ENCODE data around the gene SORCS1. TPM values are rescaled to one million over a fixed set of nuclear protein-coding genes. Genes with fewer than 3 reads are reported as not detected.
"Not testable (repeated sequence)": the region's sequence is repeated elsewhere in the genome, so short reads cannot be mapped to it uniquely, and the experiment has no call there.

SORCS1 gene
- total RNA-seq, 4 donors from 2014 or later, result 34.3 to 85.0 (median 49.3) TPM

DNA sequence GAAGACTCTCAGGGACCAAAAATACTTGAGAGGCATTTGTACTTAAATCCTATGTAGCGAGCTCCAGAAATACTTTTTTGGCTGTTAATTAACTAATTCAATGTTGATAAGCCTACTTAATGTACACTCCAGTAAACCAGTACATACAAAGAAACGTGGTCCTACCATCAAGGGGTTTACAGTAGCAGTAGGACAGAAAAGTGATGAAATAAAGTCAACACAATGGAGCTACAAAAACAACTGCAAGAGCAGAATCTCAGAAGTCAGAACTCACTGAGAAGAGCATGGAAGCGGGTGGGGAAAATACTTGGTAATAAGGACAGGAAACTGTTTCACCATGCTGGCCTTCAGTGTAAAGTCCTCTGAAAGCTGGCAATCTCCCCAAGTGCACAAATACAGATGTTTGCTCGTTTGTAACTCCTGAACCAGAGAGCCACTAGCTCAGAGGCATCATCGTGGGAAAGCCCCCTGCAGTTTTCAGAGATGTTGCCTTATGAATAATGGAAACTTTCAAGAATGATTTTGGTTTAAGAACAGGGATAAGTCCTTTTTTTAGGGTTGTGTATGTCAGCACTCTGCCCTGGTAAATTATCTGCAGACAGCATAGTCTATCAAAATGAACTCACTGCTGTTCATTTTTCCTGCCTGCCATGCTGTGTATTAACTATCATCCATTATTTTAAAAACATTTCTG lies 233.2 kb downstream of the SORCS1 start:
- no peaks in the 10 kb centered on the region for H3K36me3 ChIP-seq
- peak overlapping the region in 2 of 4 donors; percentile 48 to 66 for H3K27ac ChIP-seq
- whole genome bisulfite sequencing, 2 donors, result 31 to 34% methylated on average over 5 of the region's 5 CpGs
- H3K4me3 ChIP-seq, result no peak overlapping the region
- no peaks in the 10 kb centered on the region for H3K27me3 ChIP-seq
- TF ChIP-seq, protein P1, sequence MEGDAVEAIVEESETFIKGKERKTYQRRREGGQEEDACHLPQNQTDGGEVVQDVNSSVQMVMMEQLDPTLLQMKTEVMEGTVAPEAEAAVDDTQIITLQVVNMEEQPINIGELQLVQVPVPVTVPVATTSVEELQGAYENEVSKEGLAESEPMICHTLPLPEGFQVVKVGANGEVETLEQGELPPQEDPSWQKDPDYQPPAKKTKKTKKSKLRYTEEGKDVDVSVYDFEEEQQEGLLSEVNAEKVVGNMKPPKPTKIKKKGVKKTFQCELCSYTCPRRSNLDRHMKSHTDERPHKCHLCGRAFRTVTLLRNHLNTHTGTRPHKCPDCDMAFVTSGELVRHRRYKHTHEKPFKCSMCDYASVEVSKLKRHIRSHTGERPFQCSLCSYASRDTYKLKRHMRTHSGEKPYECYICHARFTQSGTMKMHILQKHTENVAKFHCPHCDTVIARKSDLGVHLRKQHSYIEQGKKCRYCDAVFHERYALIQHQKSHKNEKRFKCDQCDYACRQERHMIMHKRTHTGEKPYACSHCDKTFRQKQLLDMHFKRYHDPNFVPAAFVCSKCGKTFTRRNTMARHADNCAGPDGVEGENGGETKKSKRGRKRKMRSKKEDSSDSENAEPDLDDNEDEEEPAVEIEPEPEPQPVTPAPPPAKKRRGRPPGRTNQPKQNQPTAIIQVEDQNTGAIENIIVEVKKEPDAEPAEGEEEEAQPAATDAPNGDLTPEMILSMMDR (IDR thresholded peaks at IDR 0.05), result no peak
- no peak for TF ChIP-seq EP300 (IDR thresholded peaks at IDR 0.05)
- no peak for TF ChIP-seq POLR2A (IDR thresholded peaks at IDR 0.05)
- H3K4me1 ChIP-seq, result peaks cover 0 to 50% (median 21%) of the 10 kb centered on the region in 4 donors
- H3K9me3 ChIP-seq, result no peaks in the 10 kb centered on the region
- peak in 1 of 2 donors; percentile 11 for DNase-seq (ENCODE audit: low spot score in 2 of 2)

DNA sequence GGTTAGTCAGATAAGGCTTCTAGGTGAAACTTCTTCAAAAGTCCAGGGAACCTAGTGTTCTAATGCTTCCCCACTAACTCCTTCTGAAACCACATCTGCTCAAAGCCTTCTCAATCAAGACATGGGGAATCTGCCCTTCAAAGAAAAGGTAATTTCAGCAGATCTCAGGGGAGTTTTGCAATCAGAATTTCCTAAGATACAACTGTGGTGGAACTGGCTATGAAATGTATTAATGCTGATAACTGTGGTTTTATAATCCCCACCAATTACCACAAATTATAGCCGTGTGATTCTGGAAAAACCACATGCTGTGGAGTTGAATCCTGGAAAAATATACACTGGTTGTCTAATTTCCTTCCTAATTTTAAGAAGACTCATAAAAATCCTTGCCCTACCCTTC lies 233.8 kb downstream of the SORCS1 start:
- H3K27me3 ChIP-seq, result no peaks in the 10 kb centered on the region
- DNase-seq (ENCODE audit: low spot score in 2 of 2), result no peak
- peak overlapping the region in 2 of 4 donors; percentile 48 to 66 for H3K27ac ChIP-seq
- WGBS, 2 donors, result 50 to 59% methylated on average over 1 of the region's 1 CpG
- no peak overlapping the region for H3K4me3 ChIP-seq
- TF ChIP-seq POLR2A (IDR thresholded peaks at IDR 0.05) (no peak), EP300 (IDR thresholded peaks at IDR 0.05) (peak in 1 of 2 donors; percentile 19)
- H3K9me3 ChIP-seq, result no peaks in the 10 kb centered on the region
- H3K4me1 ChIP-seq, result peaks cover 0 to 46% (median 17%) of the 10 kb centered on the region in 4 donors
- H3K36me3 ChIP-seq, result no peaks in the 10 kb centered on the region

DNA sequence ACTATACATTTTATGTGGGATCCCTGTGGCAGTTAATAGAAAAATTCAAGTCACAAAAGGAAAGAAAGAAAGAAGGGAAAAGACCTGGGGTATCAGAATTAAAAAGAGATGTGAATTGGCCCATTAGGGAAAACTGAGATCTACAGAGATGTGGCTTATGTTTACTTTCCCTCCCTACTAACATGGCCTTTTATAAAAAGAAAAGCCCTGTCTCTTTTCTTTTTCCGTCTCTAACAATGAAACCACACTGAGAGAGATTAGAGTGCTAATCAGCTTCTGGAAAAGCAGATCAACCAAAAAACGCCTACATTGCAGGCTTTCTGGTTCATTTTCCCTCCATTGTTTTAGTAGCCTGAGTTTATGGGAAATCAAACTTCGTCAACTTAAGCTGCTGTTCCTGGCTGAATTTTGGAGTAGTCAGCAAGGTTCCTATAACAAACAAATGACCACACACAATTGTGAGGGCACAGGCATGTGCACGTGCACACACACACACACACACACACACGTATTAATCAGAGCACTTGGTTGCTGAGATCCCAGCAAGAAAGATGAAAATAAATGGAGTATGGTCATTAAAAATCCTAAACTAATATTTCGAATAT lies 235.1 kb downstream of the SORCS1 start:
- H3K36me3 ChIP-seq, result no peaks in the 10 kb centered on the region
- WGBS, 2 donors, result 42 to 59% methylated on average over 6 of the region's 6 CpGs
- no peak for DNase-seq (ENCODE audit: low spot score in 2 of 2)
- no peak for TF ChIP-seq POLR2A (IDR thresholded peaks at IDR 0.05)
- TF ChIP-seq, protein P1 (IDR thresholded peaks at IDR 0.05), result no peak
- no peak for TF ChIP-seq EP300 (IDR thresholded peaks at IDR 0.05)
- no peaks in the 10 kb centered on the region for H3K9me3 ChIP-seq
- no peaks in the 10 kb centered on the region for H3K27me3 ChIP-seq
- no peak overlapping the region for H3K4me3 ChIP-seq
- H3K27ac ChIP-seq, result peak overlapping the region in 2 of 4 donors; percentile 9 to 54
- peaks cover 0 to 49% (median 16%) of the 10 kb centered on the region in 4 donors for H3K4me1 ChIP-seq

DNA sequence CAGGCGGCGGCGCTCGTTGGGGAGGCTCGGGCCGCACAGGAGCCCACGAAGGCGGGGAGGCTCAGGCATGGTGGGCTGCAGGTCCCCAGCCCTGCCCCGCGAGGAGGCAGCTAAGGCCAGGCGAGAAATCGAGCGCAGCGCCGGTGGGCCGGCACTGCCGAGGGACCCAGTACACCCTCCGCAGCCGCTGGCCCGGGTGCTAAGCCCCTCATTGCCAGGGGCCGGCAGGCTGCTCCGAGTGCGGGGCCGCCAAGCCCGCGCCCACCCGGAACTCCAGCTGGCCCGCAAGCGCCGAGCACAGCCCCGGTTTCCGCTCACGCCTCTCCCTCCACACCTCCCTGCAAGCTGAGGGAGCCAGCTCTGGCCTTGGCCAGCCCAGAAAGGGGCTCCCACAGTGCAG lies 236.4 kb downstream of the SORCS1 start:
- 90 to 97% methylated on average over 32 to 33 of the region's 33 CpGs for WGBS, 2 donors
- not testable (repeated sequence) for H3K9me3 ChIP-seq; H3K27ac ChIP-seq; H3K27me3 ChIP-seq; H3K36me3 ChIP-seq; DNase-seq (ENCODE audit: low spot score in 2 of 2); H3K4me3 ChIP-seq
- peaks cover 0 to 49% (median 16%) of the 10 kb centered on the region in 4 donors for H3K4me1 ChIP-seq

DNA sequence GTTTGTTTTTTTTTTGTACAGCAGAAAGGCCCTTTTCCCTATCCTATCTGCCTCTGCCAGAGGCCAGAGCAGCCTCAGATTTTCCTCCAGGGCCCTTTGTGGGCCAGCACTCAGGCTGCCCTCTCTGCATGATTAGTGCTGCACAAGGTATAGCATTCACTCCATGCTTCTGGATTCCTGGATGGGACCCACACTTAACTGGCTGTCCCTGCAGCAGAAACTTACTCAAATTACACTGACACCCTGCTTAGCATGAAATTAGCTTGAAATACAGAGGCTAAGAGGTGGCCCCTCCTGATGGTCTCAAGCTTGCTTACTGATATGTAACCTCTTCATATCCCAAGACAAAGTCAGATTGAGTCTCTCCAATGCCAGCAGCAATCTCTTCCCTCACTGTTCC lies 239.3 kb downstream of the SORCS1 start:
- peaks cover 0 to 23% (median 3%) of the 10 kb centered on the region in 4 donors for H3K4me1 ChIP-seq
- H3K4me3 ChIP-seq, result no peak overlapping the region
- TF ChIP-seq, protein P1 (IDR thresholded peaks at IDR 0.05), result no peak
- peak overlapping the region in 1 of 4 donors; percentile 17 for H3K27ac ChIP-seq
- H3K36me3 ChIP-seq, result no peaks in the 10 kb centered on the region
- DNase-seq (ENCODE audit: low spot score in 2 of 2), result no peak
- no peaks in the 10 kb centered on the region for H3K27me3 ChIP-seq
- no peaks in the 10 kb centered on the region for H3K9me3 ChIP-seq

GRCh38 chr10:106920538-106920937 lies 244.0 kb downstream of the SORCS1 start:
- DNase-seq (ENCODE audit: low spot score in 2 of 2), result no peak

More at GRCh38 chr10:106920538-106920937, 244.0 kb downstream of the SORCS1 start:
- Histone ChIP-seq H3K4me1 (peaks cover 0 to 23% (median 0%) of the 10 kb centered on the region in 4 donors), H3K4me3 (no peak overlapping the region), H3K27me3 (no peaks in the 10 kb centered on the region), H3K27ac (peak overlapping the region in 2 of 4 donors; percentile 10 to 34), H3K36me3 (no peaks in the 10 kb centered on the region), H3K9me3 (no peaks in the 10 kb centered on the region)
- TF ChIP-seq, protein P1 (IDR thresholded peaks at IDR 0.05), result no peak
- TF ChIP-seq EP300 (IDR thresholded peaks at IDR 0.05) (no peak), POLR2A (IDR thresholded peaks at IDR 0.05) (no peak)
- 72 to 76% methylated on average over 4 of the region's 4 CpGs for WGBS, 2 donors

Measured in tibial nerve (tissue), 4 donors.